HL-60 (cell line): ENCODE measurements around the gene TTLL7.

Experiments used
- DNase-seq, 2 experiments: peaks; one replicate each; pipeline ENCODE4 v3.0.0-alpha.2; 2010 to 2020; ENCODE audit warnings: low read depth in 1 of 2, low spot score in 1 of 2
- H3K27ac ChIP-seq: fragments of 250-450 bp; sonication (Bioruptor Pico); replicated peaks from 2 replicates; pipeline ENCODE4 v1.5.1; 2020; ENCODE audit warnings: mild to moderate bottlenecking, moderate library complexity
- H3K27me3 ChIP-seq: fragments of 250-450 bp; sonication (Bioruptor Pico); 2 replicates; pipeline ENCODE4 v1.5.1; 2021; ENCODE audit warnings: mild to moderate bottlenecking, moderate library complexity; ENCODE audit not compliant: insufficient read depth, poor library complexity, severe bottlenecking
- H3K4me3 ChIP-seq: replicated peaks from 2 replicates; pipeline ENCODE4 v1.5.1; 2011; ENCODE audit warnings: mild to moderate bottlenecking, control low read depth, low read length; ENCODE audit not compliant: insufficient read depth
- CTCF ChIP-seq: IDR thresholded peaks from one replicate; pipeline ENCODE4 v1.5.1; 2011; ENCODE audit warnings: low read length, control low read depth, inconsistent platforms; ENCODE audit not compliant: insufficient read depth
- GABPA ChIP-seq: IDR thresholded peaks from 2 replicates; pipeline ENCODE4 v1.6.1; 2012; ENCODE audit warnings: low read depth
- POLR2AphosphoS5 ChIP-seq: IDR thresholded peaks from 2 replicates; pipeline ENCODE4 v1.6.1; 2012; ENCODE audit warnings: low read depth
- REST ChIP-seq: IDR thresholded peaks from 2 replicates; pipeline ENCODE4 v1.6.1; 2012; ENCODE audit warnings: low read depth; ENCODE audit not compliant: insufficient replicate concordance
- SPI1 ChIP-seq: IDR thresholded peaks from 2 replicates; pipeline ENCODE4 v1.6.1; 2012; ENCODE audit warnings: low read depth, mild to moderate bottlenecking, borderline replicate concordance

TTLL7 gene

DNA sequence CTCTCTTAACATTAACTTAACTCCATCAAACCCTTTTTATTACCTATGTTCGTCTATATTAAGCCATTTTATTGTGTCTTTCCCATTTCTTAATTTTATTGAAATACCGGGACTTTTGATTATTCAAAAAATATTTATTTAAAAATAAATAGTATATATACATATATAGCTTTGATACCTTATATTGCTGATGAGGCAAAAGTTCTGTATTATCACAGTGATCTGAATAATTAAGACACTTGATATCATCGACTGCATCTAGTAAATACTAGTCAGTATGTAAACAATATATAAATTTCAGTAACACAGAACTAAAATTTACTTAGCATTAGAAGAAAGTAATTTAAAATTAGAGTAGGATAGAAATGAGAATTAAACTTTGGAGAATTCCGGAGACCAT, 22.0 kb downstream of the TTLL7 start:
- Histone ChIP-seq H3K27ac (no peak overlapping the region), H3K4me3 (no peak overlapping the region), H3K27me3 (no peaks in the 10 kb centered on the region)
- TF ChIP-seq POLR2AphosphoS5 (no peak), REST (no peak), SPI1 (no peak), CTCF (no peak), GABPA (no peak)
- no peak for DNase-seq

DNA sequence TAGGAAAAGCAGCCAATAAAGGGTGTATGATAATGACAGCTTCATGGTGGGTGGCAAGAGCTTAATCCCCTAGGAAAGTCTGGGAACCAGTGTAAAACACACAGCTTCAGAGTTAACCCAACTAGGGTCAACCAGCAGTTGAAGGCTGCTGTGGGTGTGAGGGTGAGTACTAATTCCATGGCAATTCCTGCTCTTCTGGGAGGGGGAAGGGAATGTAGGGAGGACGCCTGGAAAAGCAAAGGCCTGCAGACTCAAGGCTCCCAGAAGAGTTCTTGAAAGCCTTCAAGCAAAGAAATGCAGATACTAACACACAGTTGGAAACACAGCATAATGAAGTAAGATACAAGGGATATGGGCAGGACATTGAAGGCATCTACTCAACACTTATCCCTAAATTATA, 28.1 kb downstream of the TTLL7 start:
- no peak for DNase-seq
- no peak overlapping the region for H3K4me3 ChIP-seq
- H3K27ac ChIP-seq = no peak overlapping the region
- H3K27me3 ChIP-seq = no peaks in the 10 kb centered on the region
- no peak for TF ChIP-seq POLR2AphosphoS5
- TF ChIP-seq GABPA = no peak
- TF ChIP-seq SPI1 = no peak
- no peak for TF ChIP-seq REST
- TF ChIP-seq CTCF = no peak

GRCh38 chr1:83970114-83970513, 28.8 kb downstream of the TTLL7 start:
- DNase-seq = no peak
- no peaks in the 10 kb centered on the region for H3K27me3 ChIP-seq

More at GRCh38 chr1:83970114-83970513, 28.8 kb downstream of the TTLL7 start:
- H3K27ac ChIP-seq = no peak overlapping the region
- TF ChIP-seq POLR2AphosphoS5 (no peak), CTCF (no peak), REST (no peak), GABPA (no peak), SPI1 (no peak)
- H3K4me3 ChIP-seq = no peak overlapping the region
